ENCODE results near the gene PTCH2.

GRCh38 chr1:44831516-44831915 lies 11.5 kb downstream of the PTCH2 start:
- TF ChIP-seq EZH2 (IDR thresholded peaks at IDR 0.05; ENCODE audit: low read length, unreplicated experiment): no peak
- TF ChIP-seq CTCF (conservative IDR thresholded peaks at IDR 0.05; ENCODE audit: low read depth, low read length): no peak
- TF ChIP-seq EZH2phosphoT487 (IDR thresholded peaks at IDR 0.05; ENCODE audit: borderline replicate concordance, low read length): no peak
